HG02973 (cell line): ENCODE data around the gene MAML3.
A peak's percentile ranks its signal among the peaks of the same experiment; 100 is the strongest.
"Not testable (repeated sequence)": the region's sequence is repeated elsewhere in the genome, so short reads cannot be mapped to it uniquely, and the experiment has no call there.

Experiments
- ATAC-seq: cut with Tn5 transposase; IDR thresholded peaks from one replicate; pipeline ENCODE4 v1.9.1; 2021; ENCODE audit warnings: moderate library complexity; ENCODE audit not compliant: unreplicated experiment

The MAML3 gene

DNA sequence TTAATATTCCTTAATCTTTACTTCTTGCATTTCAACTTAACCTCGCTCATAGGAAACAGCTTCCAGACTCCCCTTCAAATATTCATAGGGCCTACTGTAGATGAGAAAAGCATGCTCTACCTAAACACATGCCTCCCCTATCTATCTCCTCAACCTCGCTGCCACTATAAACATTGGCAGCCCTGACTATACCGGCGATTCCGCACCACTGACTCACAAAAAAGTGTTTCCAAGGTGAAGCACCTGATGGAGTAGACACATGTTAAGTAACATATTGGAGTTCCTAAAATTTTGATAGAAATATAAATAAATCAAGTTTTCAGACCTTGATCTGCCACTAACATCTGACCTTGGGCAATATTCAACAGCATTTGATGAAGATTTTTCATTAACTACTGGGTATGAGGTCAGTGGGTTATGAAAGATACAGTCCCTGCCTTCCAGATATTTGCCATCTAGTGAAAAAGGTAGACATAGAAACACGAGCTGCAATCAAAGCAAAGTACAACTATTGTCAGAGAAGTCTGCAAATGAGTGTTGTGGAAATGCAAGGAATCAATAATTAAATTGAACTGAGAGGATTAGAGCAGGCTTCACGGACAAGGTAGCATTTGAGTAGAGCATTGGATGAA is 184.2 kb downstream of the MAML3 start:
- no peak for ATAC-seq

DNA sequence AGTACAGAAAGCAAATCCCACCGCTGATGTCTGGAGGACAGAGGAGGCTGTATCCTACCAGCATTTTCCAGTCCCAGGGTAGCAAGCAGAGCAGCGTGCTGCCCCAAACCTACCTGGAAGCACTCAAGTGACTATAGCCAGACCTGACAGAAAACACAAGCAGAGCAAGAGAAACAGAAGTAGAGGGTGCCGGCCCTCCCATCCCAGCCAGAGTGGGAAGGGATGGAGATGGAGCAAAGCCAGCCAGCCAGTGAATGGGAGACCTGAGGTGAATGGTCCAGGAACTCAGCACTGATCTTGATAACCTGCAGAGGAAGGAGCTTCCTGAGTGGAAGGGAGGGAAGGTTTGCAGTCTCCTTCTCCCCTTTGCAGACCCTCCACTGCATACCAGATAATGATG is 185.2 kb downstream of the MAML3 start:
- no peak for ATAC-seq

DNA sequence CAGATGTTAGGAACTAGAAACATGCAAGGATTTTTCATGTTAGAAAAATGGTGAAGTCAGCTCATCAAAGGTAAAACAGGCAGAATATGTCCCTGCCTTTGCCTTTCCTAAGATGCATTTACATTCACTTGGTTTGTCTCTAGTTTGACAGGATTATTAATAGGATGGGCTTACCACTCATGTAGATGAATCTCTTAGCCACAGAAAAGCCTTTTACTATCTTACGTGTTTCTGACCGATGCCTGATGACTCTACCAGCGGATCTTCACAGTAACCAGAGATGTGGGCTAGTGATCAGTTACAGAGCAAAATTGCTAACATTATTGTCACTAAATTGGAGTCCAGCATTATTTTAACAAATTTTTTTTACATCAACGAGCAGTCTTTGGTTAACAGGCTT is 187.6 kb downstream of the MAML3 start:
- ATAC-seq: no peak

DNA sequence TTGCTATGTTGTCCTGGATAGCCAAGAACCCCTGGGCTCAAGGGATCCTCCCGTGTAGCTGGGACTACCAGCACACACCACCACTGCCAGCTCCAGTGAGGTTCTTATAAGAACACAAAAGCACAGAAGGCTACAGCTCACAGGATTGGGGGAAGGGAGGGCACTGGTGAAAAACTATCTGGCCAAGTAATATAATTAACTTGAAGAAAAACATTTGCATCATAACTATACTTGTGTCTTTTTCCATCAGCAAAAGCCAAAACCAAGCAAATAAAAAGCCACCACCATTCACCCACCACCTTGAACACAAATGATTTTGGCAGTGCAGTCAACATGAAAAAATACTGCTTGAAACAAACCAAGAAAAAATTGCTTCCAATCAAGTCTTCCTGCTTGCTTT is 188.2 kb downstream of the MAML3 start:
- no peak for ATAC-seq

DNA sequence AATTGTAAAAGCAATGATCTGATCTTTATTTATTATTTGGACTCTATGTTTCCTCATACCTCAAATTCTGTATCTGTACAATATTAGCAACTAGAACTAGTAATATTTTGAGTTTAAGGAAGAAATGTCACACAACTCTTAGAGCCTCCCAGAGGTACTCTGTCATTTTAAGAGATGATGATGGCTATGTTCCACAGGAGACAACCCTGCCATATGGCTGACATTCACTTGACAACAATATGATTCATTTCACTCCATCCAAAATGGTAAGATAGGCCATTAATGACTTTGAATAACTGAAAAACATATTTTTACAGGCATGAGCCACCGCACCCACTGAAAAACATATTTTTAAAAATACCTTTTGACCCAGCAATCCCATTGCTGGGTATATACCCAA is 190.3 kb downstream of the MAML3 start:
- no peak for ATAC-seq

DNA sequence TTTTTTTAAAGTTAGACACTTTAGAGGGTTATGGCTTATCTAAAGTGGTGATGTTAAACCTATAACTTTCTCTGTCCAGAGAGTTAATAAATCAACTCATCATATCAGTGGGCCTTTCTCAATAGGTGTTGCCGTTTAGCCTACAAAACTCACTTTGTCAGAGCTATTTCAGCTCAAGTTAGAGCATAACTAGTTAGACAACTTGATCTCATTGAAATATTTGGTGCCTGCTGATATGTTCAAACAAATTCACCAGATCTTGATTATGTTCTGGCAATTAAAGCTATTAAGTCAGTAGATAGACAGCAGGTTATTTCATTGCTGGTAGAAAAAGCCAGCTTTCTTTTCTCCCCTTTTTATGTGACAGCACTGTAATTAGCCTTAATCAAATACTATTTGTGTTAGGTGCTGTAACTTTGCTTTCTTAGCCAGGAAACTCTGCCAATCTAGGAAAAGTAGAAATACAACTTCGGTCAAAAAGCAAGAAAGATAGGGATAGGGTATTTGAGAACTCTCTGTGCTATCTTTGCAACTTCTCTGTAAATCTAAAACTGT is 191.8 kb downstream of the MAML3 start:
- no peak for ATAC-seq

DNA sequence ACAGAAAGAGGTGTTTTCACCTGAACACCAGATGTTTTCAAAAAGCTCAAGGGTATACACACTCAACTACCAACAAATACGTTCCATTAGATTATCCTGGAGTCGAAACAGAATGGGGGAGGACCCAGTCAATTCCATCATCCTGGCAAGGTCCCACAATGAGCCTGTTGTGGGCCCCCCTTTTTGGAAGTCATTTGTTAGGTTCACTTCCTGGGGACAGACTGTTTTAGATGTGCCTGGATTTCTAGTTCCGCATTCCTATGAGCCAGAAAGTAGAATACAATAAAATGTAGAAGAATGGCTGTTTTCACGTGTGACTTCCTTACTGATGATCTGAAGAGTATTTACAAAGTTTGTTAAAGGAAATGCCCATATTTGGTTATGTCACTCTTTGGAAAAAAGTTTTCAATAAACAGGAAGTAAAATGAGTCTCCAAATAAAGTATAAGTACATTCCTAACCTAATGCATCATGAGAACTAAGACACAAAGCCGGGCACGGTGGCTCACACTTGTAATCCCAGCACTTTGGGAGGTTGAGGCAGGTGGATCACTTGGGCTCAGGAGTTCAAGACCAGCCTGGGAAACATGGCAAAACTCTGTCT is 192.5 kb downstream of the MAML3 start:
- ATAC-seq: no peak

DNA sequence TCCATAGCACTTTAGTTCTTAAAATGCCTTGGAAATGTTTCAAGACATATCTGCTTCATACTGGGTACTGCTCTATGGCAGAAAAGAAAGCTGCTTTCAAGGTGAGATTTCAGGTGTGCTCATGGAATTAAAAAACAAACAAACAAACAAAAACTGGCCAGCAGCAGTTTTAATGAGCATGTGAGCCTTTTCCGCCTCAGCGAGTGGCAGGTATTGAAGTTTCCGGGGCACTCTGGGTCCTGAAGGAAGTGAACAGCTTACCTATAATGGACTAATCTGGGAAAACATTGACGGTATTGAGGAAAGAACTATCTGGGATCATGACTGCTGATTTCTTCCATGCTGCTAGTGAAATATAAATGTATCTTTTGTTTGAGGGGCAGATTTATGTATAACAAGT is 194.6 kb downstream of the MAML3 start:
- no peak for ATAC-seq

DNA sequence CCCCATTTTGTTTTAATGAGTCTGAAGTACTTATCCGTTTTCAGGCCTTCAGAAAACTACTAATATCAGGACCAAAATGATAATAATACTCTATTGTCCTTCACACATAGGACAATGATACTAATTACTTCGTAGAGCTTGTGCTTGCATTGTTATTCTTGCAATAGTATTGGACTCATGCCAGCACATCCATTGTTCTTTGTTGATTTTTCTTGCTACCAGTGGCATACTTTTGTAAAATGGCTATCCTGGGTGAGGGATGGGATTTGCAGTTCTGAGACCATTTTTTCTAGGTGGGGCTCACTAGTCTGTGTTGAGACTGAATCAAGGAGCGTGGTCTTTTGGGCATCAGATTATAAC is 195.3 kb downstream of the MAML3 start:
- no peak for ATAC-seq

DNA sequence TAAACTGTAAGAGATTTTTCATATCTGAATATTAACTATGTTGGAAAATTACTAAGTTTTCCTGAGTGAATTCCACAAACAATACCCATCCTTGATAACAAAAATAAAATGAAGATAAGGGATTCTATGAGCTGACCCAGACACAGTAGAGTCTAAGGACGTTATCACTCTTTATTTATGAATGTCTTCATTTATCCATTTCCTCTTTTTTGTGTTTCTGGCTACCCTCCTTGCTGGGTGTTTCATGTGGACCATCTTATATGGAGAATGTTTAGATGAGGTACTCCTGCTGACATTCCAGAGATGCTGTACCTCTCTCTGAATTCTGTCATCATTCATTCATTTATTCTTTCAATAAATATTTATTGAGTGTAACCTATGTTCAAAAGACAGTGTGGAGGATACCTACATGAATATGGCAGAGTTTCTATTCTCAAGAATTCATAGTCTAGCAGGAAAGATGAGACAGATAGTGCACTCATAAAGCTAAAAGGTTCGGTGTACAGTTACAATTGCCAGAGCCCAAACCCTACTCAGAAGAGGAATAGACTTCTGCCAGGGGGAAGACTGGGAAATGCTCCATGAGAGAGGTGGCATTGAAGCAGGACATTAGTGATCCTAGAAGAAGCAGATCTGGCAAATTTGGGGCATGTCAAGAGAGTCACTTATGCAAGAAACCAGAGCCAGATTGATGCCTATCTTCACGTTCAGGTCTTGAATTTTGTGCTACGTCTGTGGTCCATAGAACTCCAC is 195.8 kb downstream of the MAML3 start:
- no peak for ATAC-seq

DNA sequence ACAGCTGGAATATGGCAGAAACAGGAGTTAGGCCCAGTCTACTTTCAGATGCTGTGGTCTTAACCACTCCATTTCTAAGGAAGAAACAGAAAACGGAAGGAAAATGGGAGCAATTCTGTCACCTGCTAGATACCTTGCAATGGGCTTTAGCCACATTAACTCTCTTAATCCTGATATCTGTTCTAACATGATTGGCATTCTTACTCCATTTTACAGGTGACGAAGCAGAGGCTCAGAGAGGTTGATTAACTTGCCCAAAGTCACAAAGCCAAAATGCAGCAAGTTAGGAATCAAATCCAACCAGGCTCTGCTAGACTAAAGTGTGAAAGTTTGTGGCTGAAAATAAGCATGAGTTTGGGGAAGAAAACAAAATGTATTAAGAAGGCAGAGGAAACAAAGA is 196.9 kb downstream of the MAML3 start:
- ATAC-seq: no peak

DNA sequence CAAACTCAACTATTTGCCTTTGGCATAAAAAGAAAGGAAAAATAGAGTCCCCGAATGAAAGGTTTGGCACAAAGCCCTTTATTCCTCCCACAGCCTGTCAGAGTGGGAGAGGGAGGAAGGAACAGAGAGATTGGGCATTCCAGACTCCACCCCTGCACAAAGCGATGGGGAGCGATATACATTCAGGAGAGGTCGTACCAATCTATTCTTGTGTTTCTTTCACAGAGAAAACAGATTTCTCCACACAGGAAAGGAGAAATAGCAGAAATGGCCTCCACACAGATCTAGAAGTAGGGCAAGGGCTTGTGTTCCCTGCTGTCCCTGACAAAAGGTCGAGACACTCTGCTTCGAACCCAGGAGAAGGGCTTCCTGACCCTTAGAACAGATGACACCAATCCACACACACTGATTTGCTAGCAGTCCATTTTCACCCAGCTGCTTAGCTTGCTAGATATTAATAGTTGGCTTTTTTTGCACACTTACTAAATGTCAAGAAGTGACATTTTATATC is 197.4 kb downstream of the MAML3 start:
- ATAC-seq: no peak

DNA sequence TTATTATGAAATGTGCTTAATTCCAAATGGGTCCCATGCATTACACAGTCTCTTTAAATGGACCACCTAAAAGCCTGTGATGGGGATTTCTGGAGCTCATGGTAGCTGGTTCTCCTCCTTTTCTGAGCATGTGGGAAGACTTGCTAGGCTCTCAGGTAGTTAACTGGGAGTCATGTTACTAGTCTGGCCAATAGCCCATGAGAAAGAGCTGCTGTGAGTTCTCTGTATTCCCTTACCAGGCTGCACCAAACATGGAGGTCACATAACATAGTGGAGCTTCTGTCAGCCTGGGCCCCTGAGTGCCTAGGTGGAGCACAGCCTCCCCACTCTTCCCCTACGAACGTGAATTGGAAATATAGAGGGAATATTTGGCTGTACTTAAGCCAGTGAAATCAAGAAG is 198.4 kb downstream of the MAML3 start:
- ATAC-seq: no peak

DNA sequence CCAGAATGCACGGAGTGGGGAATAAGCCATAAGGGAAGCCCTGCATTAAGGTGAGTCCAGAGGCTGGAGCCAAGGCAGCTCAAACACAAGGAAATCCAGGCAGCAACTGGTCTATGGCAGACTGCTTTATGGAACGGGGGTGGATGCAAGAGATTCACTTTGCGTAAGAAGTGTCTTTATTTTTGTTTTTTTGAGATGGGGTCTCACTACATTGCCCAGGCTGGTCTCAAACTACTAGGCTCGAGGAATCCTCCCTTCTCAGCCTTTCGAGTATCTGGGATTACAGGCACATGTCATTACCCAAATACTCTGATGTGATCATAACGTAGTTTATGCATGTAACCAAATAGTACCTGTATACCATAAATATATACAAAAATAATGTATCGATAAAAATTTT is 199.5 kb downstream of the MAML3 start:
- no peak for ATAC-seq

DNA sequence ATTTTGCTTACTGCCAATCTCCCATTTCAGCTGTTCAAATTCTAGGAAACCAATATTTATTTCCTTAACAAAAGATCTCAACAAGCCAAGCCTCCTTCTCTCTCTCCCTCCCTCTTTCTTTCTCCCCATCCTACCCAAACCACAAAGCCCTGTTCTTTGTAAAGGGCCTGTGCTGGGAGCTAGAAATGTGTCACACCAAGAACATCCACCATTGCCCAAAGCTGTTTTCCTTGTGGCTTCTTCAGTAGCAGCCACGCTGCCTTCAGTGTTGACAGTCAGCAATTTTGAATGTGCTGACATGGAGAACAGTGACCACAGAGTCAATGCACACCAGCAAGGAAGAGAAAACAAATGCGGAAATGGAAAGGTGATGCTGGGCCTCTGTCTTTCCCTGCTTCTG is 203.0 kb downstream of the MAML3 start:
- ATAC-seq: peak; percentile 10

DNA sequence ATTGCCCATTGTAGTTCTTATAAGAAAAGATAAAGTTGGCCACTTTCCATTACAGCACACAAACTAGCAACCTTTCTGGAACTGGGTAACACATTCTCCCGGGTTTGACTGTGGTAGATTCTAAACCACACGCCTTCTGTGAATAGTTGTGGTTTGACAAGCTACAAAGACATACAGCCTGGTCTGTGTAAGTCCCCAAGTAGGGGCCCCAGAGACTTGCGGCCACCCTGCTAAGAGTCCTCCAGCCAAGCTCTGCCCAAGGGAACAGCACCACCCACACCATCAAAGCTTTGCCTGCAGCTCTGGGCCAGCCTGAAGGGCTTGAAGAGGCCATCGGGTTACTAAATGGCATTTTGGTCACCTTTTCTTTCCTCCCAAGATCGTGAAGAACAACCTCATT is 203.4 kb downstream of the MAML3 start:
- ATAC-seq: peak; percentile 88

DNA sequence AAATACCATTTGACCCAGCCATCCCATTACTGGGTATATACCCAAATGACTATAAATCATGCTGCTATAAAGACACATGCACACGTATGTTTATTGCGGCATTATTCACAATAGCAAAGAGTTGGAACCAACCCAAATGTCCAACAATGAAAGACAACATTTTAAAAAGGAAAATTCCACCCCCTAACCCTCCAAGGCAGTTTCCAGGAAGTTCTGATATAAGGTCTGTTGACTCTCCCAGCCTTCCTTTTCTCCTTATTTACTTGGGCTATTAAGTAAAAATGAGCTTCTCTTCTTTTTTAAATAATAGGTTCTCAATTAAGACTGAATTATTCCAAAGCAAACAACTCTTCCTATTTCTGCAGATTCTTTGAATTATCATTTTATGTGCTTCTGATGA is 209.1 kb downstream of the MAML3 start:
- not testable (repeated sequence) for ATAC-seq

DNA sequence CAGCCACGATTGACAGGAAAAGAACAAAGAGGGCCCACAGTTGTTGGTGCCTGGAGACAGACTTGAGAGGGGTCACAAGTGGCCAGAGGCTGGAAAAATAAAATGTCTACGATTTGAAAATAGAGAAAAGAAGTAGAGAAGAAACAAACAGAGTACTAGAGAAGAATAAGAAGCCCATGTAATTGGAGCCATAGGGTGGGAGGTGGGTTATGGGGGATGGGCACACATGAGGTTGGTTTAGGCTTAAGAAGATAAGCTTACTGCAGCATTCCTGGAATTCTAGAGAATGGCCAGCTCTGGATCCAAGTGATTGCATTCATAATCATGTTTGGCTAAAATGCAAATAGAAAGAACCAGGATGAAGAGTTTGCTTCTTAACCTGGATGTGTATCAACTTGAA is 210.7 kb downstream of the MAML3 start:
- ATAC-seq: no peak

DNA sequence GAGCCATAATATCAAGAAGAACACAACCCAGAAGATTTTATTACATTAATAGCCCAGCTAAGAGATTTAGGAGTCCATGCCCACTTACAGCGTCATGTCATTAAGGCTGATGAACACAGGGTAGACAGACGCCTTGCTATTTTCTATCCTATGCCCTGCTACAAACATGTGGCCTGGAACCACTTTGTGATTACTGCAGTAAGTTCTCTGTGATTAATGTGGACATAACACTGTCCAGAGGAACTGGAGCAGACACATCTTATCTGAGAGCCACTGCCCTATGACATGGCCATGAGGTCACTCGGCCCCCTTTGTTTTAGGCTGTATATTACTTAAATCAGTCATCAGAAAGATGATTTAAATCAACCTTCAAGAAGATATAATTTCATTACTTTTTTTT is 211.7 kb downstream of the MAML3 start:
- no peak for ATAC-seq

DNA sequence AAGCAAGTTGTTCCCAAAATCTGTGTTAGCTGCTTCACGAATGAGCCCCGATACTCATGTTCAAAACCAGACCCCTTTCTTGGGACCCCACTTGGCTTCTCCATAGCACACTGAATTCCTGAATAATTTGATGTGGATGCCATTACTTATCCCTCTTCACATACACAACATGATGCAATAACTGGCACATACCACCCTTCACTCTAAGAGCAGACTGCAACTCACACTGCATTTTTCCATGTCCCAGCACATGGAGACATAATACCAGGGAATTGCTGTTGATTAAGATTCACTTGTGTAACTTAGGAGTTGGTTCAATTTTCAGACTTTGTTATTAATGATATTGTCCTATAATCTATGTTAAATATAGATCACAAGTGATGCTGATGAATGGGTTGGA is 213.4 kb downstream of the MAML3 start:
- no peak for ATAC-seq

DNA sequence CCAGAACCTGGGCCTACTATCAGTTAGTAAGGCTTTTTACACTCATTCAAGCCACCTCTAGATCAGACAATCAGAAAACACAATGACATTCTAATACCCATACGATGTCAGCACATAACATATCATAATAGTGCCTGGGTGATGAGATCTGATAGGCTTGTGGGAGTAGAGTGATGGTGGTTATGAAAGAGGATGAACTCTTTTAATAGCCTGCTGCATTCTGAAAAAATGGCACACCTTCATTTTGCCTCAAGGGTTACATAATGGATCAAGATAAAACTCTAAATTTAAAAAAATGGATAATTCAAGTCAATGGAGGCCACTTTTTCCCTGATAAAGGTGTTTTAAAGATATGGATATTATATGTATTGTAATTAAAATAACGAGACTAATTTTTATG is 215.6 kb downstream of the MAML3 start:
- ATAC-seq: no peak

DNA sequence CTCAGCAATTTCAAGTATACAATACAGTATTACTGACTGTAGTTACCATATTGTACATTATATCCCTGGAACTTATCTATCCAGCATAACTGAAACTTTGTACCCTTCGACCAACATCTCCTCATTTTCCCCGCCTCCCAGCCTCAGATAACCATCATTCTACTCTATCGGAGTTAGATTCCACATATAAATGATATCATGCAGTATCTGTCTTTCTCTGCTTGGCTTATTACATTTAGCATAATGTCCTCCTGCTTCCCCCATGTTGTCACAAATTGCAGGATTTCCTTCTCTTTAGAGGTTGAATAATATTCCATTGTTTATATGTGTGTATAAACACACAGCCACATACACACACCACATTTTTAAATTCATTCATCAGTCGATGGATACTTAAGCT is 218.1 kb downstream of the MAML3 start:
- ATAC-seq: no peak
